ENCODE results near the gene EDDM3A. TPM values are rescaled to one million over a fixed set of nuclear protein-coding genes. Genes with fewer than 3 reads are reported as not detected.

EDDM3A gene
- total and polyA plus RNA-seq, 10 of the 15 experiments (the other 5 are each of a cell fraction or from before 2014, with no cell fraction given), result not detected

DNA sequence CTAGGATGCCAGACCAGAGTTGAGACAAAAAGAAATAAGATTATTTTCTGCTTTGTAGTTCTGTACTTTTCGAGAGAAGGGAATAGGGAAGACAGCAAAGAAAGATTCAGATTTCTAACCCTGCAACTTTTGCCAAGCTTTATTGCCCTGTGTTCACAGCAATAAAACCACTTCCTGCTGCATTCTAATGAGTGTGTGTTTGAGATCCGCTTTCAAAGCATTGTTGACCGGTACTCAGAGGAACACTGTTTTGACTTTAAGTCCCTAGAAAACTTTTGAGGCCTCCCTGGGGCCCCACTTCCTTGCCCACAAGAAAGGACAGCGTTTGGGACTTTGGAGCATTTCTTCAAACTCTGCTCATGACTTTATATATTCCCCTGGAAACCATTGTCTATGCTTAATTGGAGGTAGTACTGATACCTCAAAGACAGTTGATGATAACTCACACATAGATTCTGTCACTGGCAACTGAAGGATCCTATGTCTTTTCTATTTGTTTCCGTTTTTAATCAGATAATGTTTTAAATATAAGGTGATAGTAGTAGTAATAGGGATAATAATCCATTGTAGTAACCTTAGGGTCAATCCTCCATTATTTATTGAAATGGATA, 36.7 kb downstream of the EDDM3A start (continued):
- TF ChIP-seq, protein P1, sequence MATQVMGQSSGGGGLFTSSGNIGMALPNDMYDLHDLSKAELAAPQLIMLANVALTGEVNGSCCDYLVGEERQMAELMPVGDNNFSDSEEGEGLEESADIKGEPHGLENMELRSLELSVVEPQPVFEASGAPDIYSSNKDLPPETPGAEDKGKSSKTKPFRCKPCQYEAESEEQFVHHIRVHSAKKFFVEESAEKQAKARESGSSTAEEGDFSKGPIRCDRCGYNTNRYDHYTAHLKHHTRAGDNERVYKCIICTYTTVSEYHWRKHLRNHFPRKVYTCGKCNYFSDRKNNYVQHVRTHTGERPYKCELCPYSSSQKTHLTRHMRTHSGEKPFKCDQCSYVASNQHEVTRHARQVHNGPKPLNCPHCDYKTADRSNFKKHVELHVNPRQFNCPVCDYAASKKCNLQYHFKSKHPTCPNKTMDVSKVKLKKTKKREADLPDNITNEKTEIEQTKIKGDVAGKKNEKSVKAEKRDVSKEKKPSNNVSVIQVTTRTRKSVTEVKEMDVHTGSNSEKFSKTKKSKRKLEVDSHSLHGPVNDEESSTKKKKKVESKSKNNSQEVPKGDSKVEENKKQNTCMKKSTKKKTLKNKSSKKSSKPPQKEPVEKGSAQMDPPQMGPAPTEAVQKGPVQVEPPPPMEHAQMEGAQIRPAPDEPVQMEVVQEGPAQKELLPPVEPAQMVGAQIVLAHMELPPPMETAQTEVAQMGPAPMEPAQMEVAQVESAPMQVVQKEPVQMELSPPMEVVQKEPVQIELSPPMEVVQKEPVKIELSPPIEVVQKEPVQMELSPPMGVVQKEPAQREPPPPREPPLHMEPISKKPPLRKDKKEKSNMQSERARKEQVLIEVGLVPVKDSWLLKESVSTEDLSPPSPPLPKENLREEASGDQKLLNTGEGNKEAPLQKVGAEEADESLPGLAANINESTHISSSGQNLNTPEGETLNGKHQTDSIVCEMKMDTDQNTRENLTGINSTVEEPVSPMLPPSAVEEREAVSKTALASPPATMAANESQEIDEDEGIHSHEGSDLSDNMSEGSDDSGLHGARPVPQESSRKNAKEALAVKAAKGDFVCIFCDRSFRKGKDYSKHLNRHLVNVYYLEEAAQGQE (IDR thresholded peaks at IDR 0.05; ENCODE audit: low read depth, low read length), result no peak
- TF ChIP-seq SPI1 (IDR thresholded peaks at IDR 0.05; ENCODE audit: borderline replicate concordance, insufficient read depth, low read depth, low read length), result peak; percentile 54; the same call in 1 of the 2 replicates
- TF ChIP-seq, protein P2, sequence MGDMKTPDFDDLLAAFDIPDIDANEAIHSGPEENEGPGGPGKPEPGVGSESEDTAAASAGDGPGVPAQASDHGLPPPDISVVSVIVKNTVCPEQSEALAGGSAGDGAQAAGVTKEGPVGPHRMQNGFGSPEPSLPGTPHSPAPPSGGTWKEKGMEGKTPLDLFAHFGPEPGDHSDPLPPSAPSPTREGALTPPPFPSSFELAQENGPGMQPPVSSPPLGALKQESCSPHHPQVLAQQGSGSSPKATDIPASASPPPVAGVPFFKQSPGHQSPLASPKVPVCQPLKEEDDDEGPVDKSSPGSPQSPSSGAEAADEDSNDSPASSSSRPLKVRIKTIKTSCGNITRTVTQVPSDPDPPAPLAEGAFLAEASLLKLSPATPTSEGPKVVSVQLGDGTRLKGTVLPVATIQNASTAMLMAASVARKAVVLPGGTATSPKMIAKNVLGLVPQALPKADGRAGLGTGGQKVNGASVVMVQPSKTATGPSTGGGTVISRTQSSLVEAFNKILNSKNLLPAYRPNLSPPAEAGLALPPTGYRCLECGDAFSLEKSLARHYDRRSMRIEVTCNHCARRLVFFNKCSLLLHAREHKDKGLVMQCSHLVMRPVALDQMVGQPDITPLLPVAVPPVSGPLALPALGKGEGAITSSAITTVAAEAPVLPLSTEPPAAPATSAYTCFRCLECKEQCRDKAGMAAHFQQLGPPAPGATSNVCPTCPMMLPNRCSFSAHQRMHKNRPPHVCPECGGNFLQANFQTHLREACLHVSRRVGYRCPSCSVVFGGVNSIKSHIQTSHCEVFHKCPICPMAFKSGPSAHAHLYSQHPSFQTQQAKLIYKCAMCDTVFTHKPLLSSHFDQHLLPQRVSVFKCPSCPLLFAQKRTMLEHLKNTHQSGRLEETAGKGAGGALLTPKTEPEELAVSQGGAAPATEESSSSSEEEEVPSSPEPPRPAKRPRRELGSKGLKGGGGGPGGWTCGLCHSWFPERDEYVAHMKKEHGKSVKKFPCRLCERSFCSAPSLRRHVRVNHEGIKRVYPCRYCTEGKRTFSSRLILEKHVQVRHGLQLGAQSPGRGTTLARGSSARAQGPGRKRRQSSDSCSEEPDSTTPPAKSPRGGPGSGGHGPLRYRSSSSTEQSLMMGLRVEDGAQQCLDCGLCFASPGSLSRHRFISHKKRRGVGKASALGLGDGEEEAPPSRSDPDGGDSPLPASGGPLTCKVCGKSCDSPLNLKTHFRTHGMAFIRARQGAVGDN (IDR thresholded peaks at IDR 0.05), result peak; percentile 36; the same call in 1 of the 2 replicates
- TF ChIP-seq, protein P3, sequence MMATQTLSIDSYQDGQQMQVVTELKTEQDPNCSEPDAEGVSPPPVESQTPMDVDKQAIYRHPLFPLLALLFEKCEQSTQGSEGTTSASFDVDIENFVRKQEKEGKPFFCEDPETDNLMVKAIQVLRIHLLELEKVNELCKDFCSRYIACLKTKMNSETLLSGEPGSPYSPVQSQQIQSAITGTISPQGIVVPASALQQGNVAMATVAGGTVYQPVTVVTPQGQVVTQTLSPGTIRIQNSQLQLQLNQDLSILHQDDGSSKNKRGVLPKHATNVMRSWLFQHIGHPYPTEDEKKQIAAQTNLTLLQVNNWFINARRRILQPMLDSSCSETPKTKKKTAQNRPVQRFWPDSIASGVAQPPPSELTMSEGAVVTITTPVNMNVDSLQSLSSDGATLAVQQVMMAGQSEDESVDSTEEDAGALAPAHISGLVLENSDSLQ (IDR thresholded peaks at IDR 0.05), result no peak
- peak in 1 of 2 experiments; percentile 9; a peak in 1 of 4 replicates for TF ChIP-seq IKZF2 (IDR thresholded peaks at IDR 0.05)
- TF ChIP-seq IRF4 (IDR thresholded peaks at IDR 0.05; ENCODE audit: low read depth, low read length), result 0 out of 2 replicates have a peak, but pooled peaks have one; percentile 23
- no peak for TF ChIP-seq YBX1 (IDR thresholded peaks at IDR 0.05)
- no peak for TF ChIP-seq ASH2L (IDR thresholded peaks at IDR 0.05; ENCODE audit: borderline replicate concordance, low read depth)
- no peak for TF ChIP-seq KAT2A (conservative IDR thresholded peaks at IDR 0.05; ENCODE audit: control insufficient read depth, low read depth, low read length)
- TF ChIP-seq EP300 (IDR thresholded peaks at IDR 0.05; ENCODE audit: borderline replicate concordance in 1 of 2, control insufficient read depth in 1 of 2, low read depth in 2 of 2, low read length in 2 of 2), result 0 out of 4 replicates have a peak, but pooled peaks of 1 of the 2 experiments have one; percentile 25
- no peak for TF ChIP-seq NFYA (IDR thresholded peaks at IDR 0.05; ENCODE audit: borderline replicate concordance, low read depth, low read length)
- no peak for TF ChIP-seq ZNF384 (IDR thresholded peaks at IDR 0.05; ENCODE audit: borderline replicate concordance, low read depth, low read length)

Data from GM12878 (cell line).